Measurements from ENCODE around the gene C6. TPM values are rescaled to one million over a fixed set of nuclear protein-coding genes. Genes with fewer than 3 reads are reported as not detected.

C6 gene
- total and polyA plus RNA-seq, 8 donors, result 26.6 to 116 (median 60.7) TPM

- Histone ChIP-seq H3K4me1 (no peaks in the 10 kb centered on the region), H3K27ac (no peak overlapping the region), H3K9me3 (no peaks in the 10 kb centered on the region), H3K36me3 (peaks cover 0 to 6% (median 0%) of the 10 kb centered on the region in 3 donors), H3K27me3 (no peaks in the 10 kb centered on the region), H3K4me3 (no peak overlapping the region)
- TF ChIP-seq CTCF (IDR thresholded peaks at IDR 0.05), result no peak
- 93 to 95% methylated on average over 5 of the region's 5 CpGs for WGBS, 2 donors
- DNase-seq, result no peak
- ATAC-seq, result no peak
- intact Hi-C loops (cut with DNase I), result no loop called here
- no peak for FAIRE-seq
These were observed 68.0 kb downstream of the C6 start for GRCh38 chr5:41145306-41145705.

GRCh38 chr5:41143131-41143901 is 70.0 kb downstream of the C6 start:
- no peak for ATAC-seq
- no peak overlapping the region for H3K4me3 ChIP-seq
- TF ChIP-seq CTCF (IDR thresholded peaks at IDR 0.05), result no peak
- intact Hi-C loops (cut with DNase I), result no loop called here
- DNase-seq, result no peak
- H3K4me1 ChIP-seq, result no peaks in the 10 kb centered on the region
- 76 to 96% methylated on average over 3 of the region's 3 CpGs for WGBS, 2 donors
- H3K27me3 ChIP-seq, result no peaks in the 10 kb centered on the region
- no peaks in the 10 kb centered on the region for H3K9me3 ChIP-seq
- no peak overlapping the region for H3K27ac ChIP-seq
- peaks cover 0 to 3% (median 0%) of the 10 kb centered on the region in 3 donors for H3K36me3 ChIP-seq
- FAIRE-seq, result no peak

- WGBS, 2 donors, result 43% methylated on average over 1 of the region's 1 CpG
- Histone ChIP-seq H3K36me3 (no peaks in the 10 kb centered on the region), H3K4me3 (no peak overlapping the region), H3K27ac (no peak overlapping the region), H3K9me3 (no peaks in the 10 kb centered on the region), H3K4me1 (no peaks in the 10 kb centered on the region), H3K27me3 (no peaks in the 10 kb centered on the region)
- no peak for DNase-seq
- no peak for FAIRE-seq
- intact Hi-C loops (cut with DNase I), result no loop called here
- ATAC-seq, result peak in 3 of 4 donors; percentile 45 to 85 (median 77)
- no peak for TF ChIP-seq CTCF (IDR thresholded peaks at IDR 0.05)
These were observed 85.2 kb downstream of the C6 start for GRCh38 chr5:41127967-41128690.

GRCh38 chr5:41122459-41122858 is 90.9 kb downstream of the C6 start:
- no peak for TF ChIP-seq CTCF (IDR thresholded peaks at IDR 0.05)
- H3K27ac ChIP-seq, result no peak overlapping the region
- ATAC-seq, result no peak
- DNase-seq, result no peak
- FAIRE-seq, result no peak
- H3K9me3 ChIP-seq, result no peaks in the 10 kb centered on the region
- no peak overlapping the region for H3K4me3 ChIP-seq
- H3K27me3 ChIP-seq, result no peaks in the 10 kb centered on the region
- H3K4me1 ChIP-seq, result no peaks in the 10 kb centered on the region
- 86 to 88% methylated on average over 7 of the region's 7 CpGs for WGBS, 2 donors
- no peaks in the 10 kb centered on the region for H3K36me3 ChIP-seq
- intact Hi-C loops (cut with DNase I), result no loop called here

GRCh38 chr5:41120600-41120999 is 92.7 kb downstream of the C6 start:
- ATAC-seq, result no peak
- peak in 1 of 6 donors; percentile 33 for DNase-seq
- Histone ChIP-seq H3K36me3 (no peaks in the 10 kb centered on the region), H3K4me3 (no peak overlapping the region), H3K27ac (no peak overlapping the region), H3K4me1 (no peaks in the 10 kb centered on the region), H3K27me3 (no peaks in the 10 kb centered on the region), H3K9me3 (no peaks in the 10 kb centered on the region)
- WGBS, 2 donors, result 87 to 92% methylated on average over 8 of the region's 8 CpGs
- no peak for TF ChIP-seq CTCF (IDR thresholded peaks at IDR 0.05)
- intact Hi-C loops (cut with DNase I), result no loop called here
- FAIRE-seq, result no peak
